K562 treated with DMSO at 1 percent for 24 hours (cell line): Measurements from ENCODE around the gene CFAP91. TPM values are rescaled to one million over a fixed set of nuclear protein-coding genes. Genes with fewer than 3 reads are reported as not detected.

Experiments used
- total RNA-seq: library from RNA; unstranded; fragments of 300-600 nt; gene quantifications from 2 replicates; pipeline ENCODE4 v1.2.3, GENCODE V29; 2022; ENCODE audit warnings: low read depth; ENCODE audit not compliant: insufficient read depth

Gene CFAP91
- total RNA-seq = not detected in 2 replicates

GRCh38 chr3:119702530-119703527 lies at the start of gene CFAP91:
CFAP91 (plus strand) TSS chr3:119703022; CDS start chr3:119703099, 77 bp downstream.

GRCh38 chr3:119660474-119661440 lies 42.1 kb upstream of the CFAP91 start, which contains the start of gene POPDC2:
POPDC2 (minus strand) TSS chr3:119660589; CDS start chr3:119660423, 166 bp downstream.

GRCh38 chr3:119676771-119677640 lies 25.8 kb upstream of the CFAP91 start, which contains the start of gene COX17:
COX17 (minus strand) TSS chr3:119677406; CDS start chr3:119677310, 96 bp downstream.

Other genes with a start within 250 kb of the CFAP91 start
- gene TMEM39A, start 239.4 kb upstream of the CFAP91 start, total RNA-seq = 10.4 and 20.5 TPM in 2 replicates
- gene POGLUT1, start 234.1 kb upstream of the CFAP91 start, total RNA-seq = 3.6 and 5.9 TPM in 2 replicates
- gene TIMMDC1, start 204.5 kb upstream of the CFAP91 start, total RNA-seq = 70.1 and 78.3 TPM in 2 replicates
- 22.0 and 27.1 TPM in 2 replicates for gene CD80, start 143.4 kb upstream of the CFAP91 start, total RNA-seq
- 2.7 and 4.0 TPM in 2 replicates for gene ADPRH, start 123.5 kb upstream of the CFAP91 start, total RNA-seq
- gene PLA1A, start 105.1 kb upstream of the CFAP91 start, total RNA-seq = not detected in 2 replicates
- gene POPDC2, start 42.4 kb upstream of the CFAP91 start, total RNA-seq = 0.56 and 0.64 TPM in 2 replicates
- gene COX17, start 25.6 kb upstream of the CFAP91 start, total RNA-seq = 57.0 and 60.1 TPM in 2 replicates
- not detected in 2 replicates for gene NR1I2, start 79.1 kb downstream of the CFAP91 start, total RNA-seq